ENCODE data around the gene CTDSPL.

GRCh38 chr3:38006031-38006430 lies 144.4 kb downstream of the CTDSPL start:
- TF ChIP-seq ZC3H10 (CRISPR knock-in tag; IDR thresholded peaks at IDR 0.05) (no peak), TOX (CRISPR knock-in tag; IDR thresholded peaks at IDR 0.05; ENCODE audit: borderline replicate concordance) (no peak), CSRNP3 (CRISPR knock-in tag; IDR thresholded peaks at IDR 0.05) (no peak), CREB5 (CRISPR knock-in tag; IDR thresholded peaks at IDR 0.05; ENCODE audit: low read depth) (no peak), TSHZ2 (CRISPR knock-in tag; IDR thresholded peaks at IDR 0.05) (no peak), BACH2 (CRISPR knock-in tag; IDR thresholded peaks at IDR 0.05; ENCODE audit: borderline replicate concordance) (no peak)

Measured in SK-N-SH treated with all-trans-retinoic acid at 6 μM for 48 hours (cell line).